GM12878 (cell line): ENCODE results near the gene ZNF592. TPM values are rescaled to one million over a fixed set of nuclear protein-coding genes. Genes with fewer than 3 reads are reported as not detected.

Source experiments
- ASH2L ChIP-seq: fragments of 300-600, 200-600 bp; sonication (generic); IDR thresholded peaks from 2 replicates; pipeline ENCODE4 v1.6.1; 2017; ENCODE audit warnings: low read depth, mild to moderate bottlenecking, borderline replicate concordance
- ATF7 ChIP-seq: fragments of 450-650 bp; IDR thresholded peaks from 2 replicates; pipeline ENCODE4 v1.6.1; 2016; ENCODE audit warnings: low read depth, mild to moderate bottlenecking
- BRCA1 ChIP-seq: IDR thresholded peaks from 2 replicates; pipeline ENCODE4 v1.6.1; 2011; ENCODE audit warnings: low read depth, low read length, improper control_type of control experiment
- DPF2 ChIP-seq: fragments of 450-650 bp; IDR thresholded peaks from 2 replicates; pipeline ENCODE4 v1.6.1; 2017; ENCODE audit warnings: mild to moderate bottlenecking
- E4F1 ChIP-seq: fragments of 450-650 bp; IDR thresholded peaks from 2 replicates; pipeline ENCODE4 v1.6.1; 2018; ENCODE audit warnings: borderline replicate concordance, mild to moderate bottlenecking; ENCODE audit not compliant: partially characterized antibody
- FOS ChIP-seq: IDR thresholded peaks from 3 replicates; pipeline ENCODE4 v1.6.1; 2011; ENCODE audit warnings: borderline replicate concordance; ENCODE audit not compliant: insufficient read length; ENCODE audit errors: extremely low read depth
- IKZF2 ChIP-seq, 2 experiments: fragments of 450-650 bp; IDR thresholded peaks; 2 replicates each; pipeline ENCODE4 v1.6.1; 2017; ENCODE audit warnings: mild to moderate bottlenecking in 2 of 2, moderate library complexity in 2 of 2
- IRF4 ChIP-seq: IDR thresholded peaks from 2 replicates; pipeline ENCODE4 v1.6.1; 2011; ENCODE audit warnings: low read depth, low read length
- KLF5 ChIP-seq: fragments of 450-650 bp; IDR thresholded peaks from 2 replicates; pipeline ENCODE4 v1.6.1; 2014; ENCODE audit warnings: mild to moderate bottlenecking; ENCODE audit not compliant: partially characterized antibody
- MLLT1 ChIP-seq: fragments of 450-650 bp; IDR thresholded peaks from 2 replicates; pipeline ENCODE4 v1.6.1; 2016; ENCODE audit warnings: mild to moderate bottlenecking
- NFYB ChIP-seq: IDR thresholded peaks from 2 replicates; pipeline ENCODE4 v1.6.1; 2011; ENCODE audit warnings: low read depth, mild to moderate bottlenecking, low read length, improper control_type of control experiment, moderate library complexity; ENCODE audit not compliant: insufficient read depth
- PKNOX1 ChIP-seq: fragments of 450-650 bp; IDR thresholded peaks from 2 replicates; pipeline ENCODE4 v1.6.1; 2016; ENCODE audit warnings: mild to moderate bottlenecking
- PML ChIP-seq: IDR thresholded peaks from 2 replicates; pipeline ENCODE4 v1.6.1; 2012; ENCODE audit warnings: low read length, inconsistent platforms
- RFX5 ChIP-seq: IDR thresholded peaks from 2 replicates; pipeline ENCODE4 v1.6.1; 2011; ENCODE audit warnings: low read depth, low read length, improper control_type of control experiment
- SKIL ChIP-seq: fragments of 450-650 bp; IDR thresholded peaks from 2 replicates; pipeline ENCODE4 v1.6.1; 2017; ENCODE audit warnings: mild to moderate bottlenecking, low read depth, inconsistent platforms; ENCODE audit not compliant: poor library complexity, severe bottlenecking
- SMAD1 ChIP-seq: fragments of 450-650 bp; IDR thresholded peaks from 2 replicates; pipeline ENCODE4 v1.6.1; 2018; ENCODE audit warnings: mild to moderate bottlenecking, low read depth; ENCODE audit not compliant: partially characterized antibody
- ZNF592 ChIP-seq: fragments of 450-650 bp; IDR thresholded peaks from 2 replicates; pipeline ENCODE4 v1.6.1; 2017; ENCODE audit warnings: mild to moderate bottlenecking, moderate library complexity
- polyA plus RNA-seq, 11 experiments: library from polyadenylated mRNA; depleted of rRNA in 4 of 11; unstranded in 6 of 11; stranded (reverse) in 5 of 11; fragments of >200 nt; fragmentation: Nextera tagmentation in 4 of 11; fragmentation: Illumina TruSeq in 1 of 11; extraction: Ambion mirVana in 4 of 11; extraction: Trizol in 1 of 11; gene quantifications; 1 replicate in 1 of 11; 2 replicates in 10 of 11; pipeline versions ENCODE4 v1.2.1 to v1.2.3, GENCODE V29; 2011 to 2016; ENCODE audit warnings: inconsistent platforms in 2 of 11, missing spikeins in 2 of 11, low read depth in 1 of 11
- total RNA-seq, 4 experiments: library from RNA; depleted of rRNA in 3 of 4; stranded (reverse); fragments of >200 nt in 3 of 4; fragmentation: Illumina TruSeq in 1 of 4; extraction: Trizol in 1 of 4; gene quantifications; 2 replicates each; pipeline versions ENCODE4 v1.2.1 to v1.2.3, GENCODE V29; 2013 to 2021

The ZNF592 gene
- total and polyA plus RNA-seq, 10 of the 15 experiments (the other 5 are each of a cell fraction or from before 2014, with no cell fraction given): 0.95 to 23.7 (median 8.6) TPM

- TF ChIP-seq E4F1 (no peak), ASH2L (no peak), ATF7 (peak; percentile 68), IKZF2 (IDR thresholded peaks at IDR 0.05) (peak; percentile 78 to 82), PML (no peak), ZNF592 (no peak), PKNOX1 (peak; percentile 56), SMAD1 (no peak), MLLT1 (peak; percentile 82), BRCA1 (no peak), SKIL (peak; percentile 83), RFX5 (no peak), FOS (no peak), NFYB (no peak), IRF4 (peak; percentile 68; the same call in 1 of the 2 replicates), DPF2 (peak; percentile 68), KLF5 (peak; percentile 48)
These were observed 12.0 kb upstream of the ZNF592 start (continued) for GRCh38 chr15:84736375-84736774.
